Smooth muscle cell (in vitro differentiated cells): ENCODE data around the gene SHOC1. TPM values are rescaled to one million over a fixed set of nuclear protein-coding genes. Genes with fewer than 3 reads are reported as not detected.
A peak's percentile ranks its signal among the peaks of the same experiment; 100 is the strongest.

Source experiments
- DNase-seq: peaks from one replicate; lab custom pipeline; 2025; ENCODE audit not compliant: unreplicated experiment; lab: John Stamatoyannopoulos, UW
- H2AFZ ChIP-seq: fragments of 200-600 bp; sonication (generic); 2 replicates; pipeline ENCODE4 v1.6.0; 2016; ENCODE audit warnings: antibody characterized with exemption, low read depth, mild to moderate bottlenecking
- H3F3A ChIP-seq: fragments of 200-600 bp; sonication (generic); 2 replicates; pipeline ENCODE4 v1.6.0; 2017; ENCODE audit warnings: antibody characterized with exemption, low read depth
- H3K27ac ChIP-seq: fragments of 200-600 bp; sonication (generic); 2 replicates; pipeline ENCODE4 v1.5.1; 2016; ENCODE audit warnings: low read depth, mild to moderate bottlenecking
- H3K27me3 ChIP-seq: fragments of 200-600 bp; sonication (generic); 2 replicates; pipeline ENCODE4 v1.6.1; 2016; ENCODE audit warnings: low read depth, mild to moderate bottlenecking
- H3K36me3 ChIP-seq: fragments of 200-600 bp; sonication (generic); 2 replicates; pipeline ENCODE4 v1.5.1; 2016; ENCODE audit warnings: low read depth
- H3K4me1 ChIP-seq: fragments of 200-600 bp; sonication (generic); 2 replicates; pipeline ENCODE4 v1.5.1; 2016; ENCODE audit warnings: low read depth
- H3K4me2 ChIP-seq: fragments of 200-600 bp; sonication (generic); 2 replicates; pipeline ENCODE4 v1.6.0; 2016; ENCODE audit warnings: mild to moderate bottlenecking
- H3K4me3 ChIP-seq: fragments of 200-600 bp; sonication (generic); 2 replicates; pipeline ENCODE4 v1.5.1; 2016; ENCODE audit warnings: mild to moderate bottlenecking
- H3K79me2 ChIP-seq: fragments of 200-600 bp; sonication (generic); 2 replicates; pipeline ENCODE4 v1.6.0; 2016; ENCODE audit warnings: low read depth, mild to moderate bottlenecking
- H3K9ac ChIP-seq: fragments of 200-600 bp; sonication (generic); 2 replicates; pipeline ENCODE4 v1.6.0; 2016; ENCODE audit warnings: low read depth
- H3K9me3 ChIP-seq: fragments of 200-600 bp; sonication (generic); replicated peaks from 2 replicates; pipeline ENCODE4 v1.5.1; 2016; ENCODE audit warnings: low read depth
- H4K20me1 ChIP-seq: fragments of 200-600 bp; sonication (generic); 2 replicates; pipeline ENCODE4 v1.6.0; 2016; ENCODE audit warnings: low read depth
- WGBS: methylation state at CpG from one replicate; pipeline ENCODE4 v1.1.7; 2016; ENCODE audit warnings: low lambda C conversion rate; 5-methylcytosine and 5-hydroxymethylcytosine counted together
- polyA plus RNA-seq: library from polyadenylated mRNA; unstranded; fragments of >200 nt; fragmentation: Nextera tagmentation; extraction: Ambion mirVana; gene quantifications from 2 replicates; pipeline ENCODE4 v1.2.1, GENCODE V29; 2016
- small RNA-seq: library from RNA; depleted of rRNA; stranded (forward); fragments of <200 nt; gene quantifications from one replicate; pipeline ENCODE3, GENCODE V24; 2014
- total RNA-seq: library from RNA; depleted of rRNA; stranded (reverse); fragments of >200 nt; gene quantifications from 2 replicates; pipeline ENCODE4 v1.2.3, GENCODE V29; 2014
- TF ChIP-seq, protein P1 (sequence below): fragments of 200-600 bp; sonication (generic); IDR thresholded peaks from 2 replicates; pipeline ENCODE4 v1.5.1; 2017; ENCODE audit warnings: borderline replicate concordance, mild to moderate bottlenecking, antibody characterized with exemption; ENCODE audit not compliant: insufficient read depth, poor library complexity, severe bottlenecking

The SHOC1 gene
- total and polyA plus RNA-seq, 2 experiments from 2014 or later, result not detected

DNA sequence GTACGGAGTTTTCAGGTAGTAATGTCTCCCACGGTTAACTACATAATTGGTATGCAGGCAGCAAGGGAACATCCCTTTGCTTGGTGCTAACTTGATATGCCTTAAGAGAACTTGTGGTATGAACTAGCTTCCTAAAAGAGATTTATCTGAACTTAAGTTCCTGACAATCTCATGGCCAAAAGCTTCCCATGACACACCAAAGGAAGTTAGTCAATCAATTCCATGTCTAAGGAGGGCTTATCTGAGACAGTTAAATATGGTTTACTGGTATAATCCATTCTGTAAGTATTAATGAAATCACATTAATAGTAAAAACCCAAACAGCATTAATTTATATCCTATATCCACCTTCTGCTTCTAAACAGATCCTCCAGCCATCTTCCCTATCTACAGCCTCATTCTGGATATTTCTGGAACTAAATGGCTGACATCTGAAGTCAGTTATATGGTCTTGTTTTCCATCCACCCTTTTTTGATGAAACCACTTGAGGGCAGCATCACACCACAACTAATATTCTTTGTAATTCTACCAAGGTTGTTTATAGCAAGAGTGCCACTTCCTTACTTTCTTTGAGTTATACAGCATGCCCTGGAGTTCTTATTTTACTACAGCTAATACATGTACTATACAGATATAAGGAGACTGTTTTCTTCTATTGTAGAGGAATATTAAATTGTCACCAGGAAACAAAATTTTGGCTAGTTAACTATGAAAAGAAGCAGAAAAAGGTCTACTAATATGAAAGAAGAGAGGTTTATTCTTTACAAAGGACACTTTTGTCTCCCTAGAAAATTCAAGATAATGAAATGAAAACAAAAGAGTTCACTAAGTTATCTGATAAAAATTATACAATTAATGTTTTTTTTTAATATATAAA, 34.7 kb downstream of the SHOC1 start:
- no peaks in the 10 kb centered on the region for H3K79me2 ChIP-seq
- no peak for DNase-seq

GRCh38 chr9:111754800-111755199, 39.9 kb downstream of the SHOC1 start:
- Histone ChIP-seq H3K9me3 (peaks cover 3% of the 10 kb centered on the region), H3K27ac (no peak overlapping the region), H3K36me3 (no peaks in the 10 kb centered on the region), H3K79me2 (no peaks in the 10 kb centered on the region), H3K9ac (no peak overlapping the region), H3K4me1 (no peaks in the 10 kb centered on the region), H3K4me2 (no peak overlapping the region), H4K20me1 (no peaks in the 10 kb centered on the region), H2AFZ (no peak overlapping the region), H3K4me3 (no peak overlapping the region), H3F3A (no peaks in the 10 kb centered on the region), H3K27me3 (no peaks in the 10 kb centered on the region)
- no peak for DNase-seq
- TF ChIP-seq, protein P1, sequence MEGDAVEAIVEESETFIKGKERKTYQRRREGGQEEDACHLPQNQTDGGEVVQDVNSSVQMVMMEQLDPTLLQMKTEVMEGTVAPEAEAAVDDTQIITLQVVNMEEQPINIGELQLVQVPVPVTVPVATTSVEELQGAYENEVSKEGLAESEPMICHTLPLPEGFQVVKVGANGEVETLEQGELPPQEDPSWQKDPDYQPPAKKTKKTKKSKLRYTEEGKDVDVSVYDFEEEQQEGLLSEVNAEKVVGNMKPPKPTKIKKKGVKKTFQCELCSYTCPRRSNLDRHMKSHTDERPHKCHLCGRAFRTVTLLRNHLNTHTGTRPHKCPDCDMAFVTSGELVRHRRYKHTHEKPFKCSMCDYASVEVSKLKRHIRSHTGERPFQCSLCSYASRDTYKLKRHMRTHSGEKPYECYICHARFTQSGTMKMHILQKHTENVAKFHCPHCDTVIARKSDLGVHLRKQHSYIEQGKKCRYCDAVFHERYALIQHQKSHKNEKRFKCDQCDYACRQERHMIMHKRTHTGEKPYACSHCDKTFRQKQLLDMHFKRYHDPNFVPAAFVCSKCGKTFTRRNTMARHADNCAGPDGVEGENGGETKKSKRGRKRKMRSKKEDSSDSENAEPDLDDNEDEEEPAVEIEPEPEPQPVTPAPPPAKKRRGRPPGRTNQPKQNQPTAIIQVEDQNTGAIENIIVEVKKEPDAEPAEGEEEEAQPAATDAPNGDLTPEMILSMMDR, result no peak
- 78% methylated on average over 1 of the region's 1 CpG for WGBS

More for the DNA sequence above, 34.7 kb downstream of the SHOC1 start:
- Histone ChIP-seq H3K4me2 (no peak overlapping the region), H3K4me1 (no peaks in the 10 kb centered on the region), H2AFZ (no peak overlapping the region), H3K9me3 (no peaks in the 10 kb centered on the region), H3K27ac (no peak overlapping the region), H3K27me3 (no peaks in the 10 kb centered on the region), H3K4me3 (no peak overlapping the region), H4K20me1 (no peaks in the 10 kb centered on the region), H3K9ac (no peak overlapping the region), H3F3A (no peaks in the 10 kb centered on the region), H3K36me3 (no peaks in the 10 kb centered on the region)
- 67% methylated on average over 2 of the region's 2 CpGs for WGBS
- TF ChIP-seq, protein P1, result peak; percentile 65

DNA sequence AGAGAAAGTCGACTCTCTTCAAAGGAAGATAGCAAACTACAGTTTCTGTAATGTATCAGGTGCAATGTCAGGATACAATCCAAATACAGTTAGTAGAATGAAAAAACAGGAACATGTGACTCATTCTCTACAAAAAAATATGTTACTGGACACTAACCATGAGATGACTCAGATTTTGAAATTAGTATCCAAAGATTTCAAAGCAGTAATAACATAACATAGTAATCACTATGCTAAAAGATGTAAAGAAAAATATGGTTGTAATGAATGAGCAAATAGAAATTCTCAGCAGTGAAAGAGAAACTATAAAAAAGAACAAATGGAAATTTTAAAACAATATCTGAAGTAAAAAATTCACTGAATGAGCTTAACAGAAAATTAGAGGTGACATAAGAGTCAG, 42.3 kb downstream of the SHOC1 start:
- no peak overlapping the region for H3K4me3 ChIP-seq
- H2AFZ ChIP-seq, result no peak overlapping the region
- no peaks in the 10 kb centered on the region for H3K4me1 ChIP-seq
- H3F3A ChIP-seq, result no peaks in the 10 kb centered on the region
- no peak overlapping the region for H3K4me2 ChIP-seq
- no peak overlapping the region for H3K27ac ChIP-seq
- H4K20me1 ChIP-seq, result no peaks in the 10 kb centered on the region
- TF ChIP-seq, protein P1, result no peak
- no peak overlapping the region for H3K9ac ChIP-seq
- no peaks in the 10 kb centered on the region for H3K36me3 ChIP-seq
- H3K27me3 ChIP-seq, result no peaks in the 10 kb centered on the region
- WGBS, result 86% methylated on average over 1 of the region's 1 CpG
- H3K9me3 ChIP-seq, result peaks cover 3% of the 10 kb centered on the region
- no peak for DNase-seq
- no peaks in the 10 kb centered on the region for H3K79me2 ChIP-seq

Small RNA genes lying within 50 kb of the gene (small RNA-seq; reads per million reads assigned to genes)
- gene RNU6-1013P, result not detected

Other genes starting within 250 kb of the SHOC1 start
- gene PTGR1, start 195.3 kb downstream of the SHOC1 start, total RNA-seq, result 67.1 and 70.5 TPM in 2 replicates
- 67.8 and 74.4 TPM in 2 replicates for gene PTGR1, start 195.3 kb downstream of the SHOC1 start, polyA plus RNA-seq
- gene DNAJC25, start 163.6 kb downstream of the SHOC1 start, total RNA-seq, result 13.1 and 14.2 TPM in 2 replicates
- gene DNAJC25, start 163.6 kb downstream of the SHOC1 start, polyA plus RNA-seq, result 16.5 and 17.4 TPM in 2 replicates
- gene GNG10, start 133.3 kb downstream of the SHOC1 start, total RNA-seq, result 102 and 104 TPM in 2 replicates
- 43.8 and 47.9 TPM in 2 replicates for gene GNG10, start 133.3 kb downstream of the SHOC1 start, polyA plus RNA-seq
- gene UGCG, start 101.9 kb upstream of the SHOC1 start, total RNA-seq, result 34.0 and 56.0 TPM in 2 replicates
- 18.8 and 21.3 TPM in 2 replicates for gene UGCG, start 101.9 kb upstream of the SHOC1 start, polyA plus RNA-seq